Measurements from ENCODE around the gene OBP2A. TPM values are rescaled to one million over a fixed set of nuclear protein-coding genes. Genes with fewer than 3 reads are reported as not detected.

OBP2A gene
- total RNA-seq, 1 donor from 2014 or later: not detected

DNA sequence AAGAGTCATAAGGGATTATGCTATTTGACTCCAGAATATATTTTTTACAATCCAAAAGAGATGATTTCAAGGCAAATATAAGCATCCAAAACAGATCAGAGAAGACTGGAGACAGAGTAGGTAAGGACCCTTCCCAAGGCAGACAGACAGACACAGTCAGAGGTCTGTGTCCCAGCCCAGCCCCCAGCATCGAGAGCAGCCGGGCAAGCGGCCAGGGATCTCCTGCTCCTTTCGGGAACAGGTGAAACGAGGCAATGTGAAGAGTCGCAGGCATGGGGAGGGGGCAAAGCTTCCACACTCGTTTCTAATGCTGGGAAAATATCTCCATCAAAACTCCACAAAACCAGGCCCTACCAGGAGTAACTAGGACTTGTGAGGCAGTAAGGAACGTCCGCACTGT lies 21.4 kb downstream of the OBP2A start:
- H3K27ac Mint-ChIP-seq (ENCODE audit: unreplicated experiment): no peak overlapping the region
- no peak for FAIRE-seq
- Histone ChIP-seq H3K27me3 (ENCODE audit: insufficient read depth, low read length) (no peaks in the 10 kb centered on the region), H2AFZ (ENCODE audit: low read depth, low read length) (no peak overlapping the region), H3K27ac (ENCODE audit: low read depth, low read length) (no peak overlapping the region), H3K9me3 (ENCODE audit: insufficient read depth, low read depth, low read length) (peaks cover 5% of the 10 kb centered on the region), H3K79me2 (ENCODE audit: insufficient read depth, low read length) (no peaks in the 10 kb centered on the region), H3K4me1 (ENCODE audit: insufficient read depth, low read length) (no peaks in the 10 kb centered on the region), H3K9ac (ENCODE audit: low read length) (no peak overlapping the region), H3K4me2 (ENCODE audit: low read length) (no peak overlapping the region), H3K36me3 (ENCODE audit: insufficient read depth, low read length) (no peaks in the 10 kb centered on the region), H4K20me1 (ENCODE audit: insufficient read depth, low read length) (no peaks in the 10 kb centered on the region), H3K4me3 (ENCODE audit: insufficient read depth, low read depth, low read length) (no peak overlapping the region)
- peaks cover 18% of the 10 kb centered on the region for H3K9me3 Mint-ChIP-seq (ENCODE audit: unreplicated experiment)
- H3K4me1 Mint-ChIP-seq (ENCODE audit: low read depth, unreplicated experiment): no peaks in the 10 kb centered on the region
- no peak for DNase-seq (ENCODE audit: low read depth)
- H3K27me3 Mint-ChIP-seq (ENCODE audit: low read depth, unreplicated experiment): peaks cover 21% of the 10 kb centered on the region
- TF ChIP-seq EZH2 (IDR thresholded peaks at IDR 0.05; ENCODE audit: insufficient read depth, low read length) (no peak), CTCF (IDR thresholded peaks at IDR 0.05; ENCODE audit: insufficient read depth, low read depth, low read length) (no peak)
- H3K36me3 Mint-ChIP-seq (ENCODE audit: low read depth, unreplicated experiment): no peaks in the 10 kb centered on the region
- no peak overlapping the region for H3K4me3 Mint-ChIP-seq (ENCODE audit: unreplicated experiment)

DNA sequence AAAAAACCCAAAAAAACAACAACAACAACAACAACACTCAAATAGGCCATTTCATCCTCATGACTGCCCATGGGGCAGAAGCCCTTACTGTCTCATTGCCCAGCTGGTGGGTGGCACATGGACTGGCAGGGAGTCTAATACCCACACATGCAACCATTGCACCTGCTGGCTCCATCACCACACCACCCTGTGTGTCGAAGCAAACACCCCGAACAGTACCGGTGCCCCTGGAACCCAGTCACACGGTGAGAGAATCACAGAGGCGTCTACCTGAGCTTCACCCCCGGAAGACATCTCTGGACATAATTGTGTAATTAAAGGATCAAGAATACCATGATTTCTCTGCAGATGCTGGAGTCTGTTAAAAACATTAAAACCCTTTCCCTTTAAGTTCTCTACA lies 22.1 kb downstream of the OBP2A start:
- Histone ChIP-seq H3K79me2 (ENCODE audit: insufficient read depth, low read length) (no peaks in the 10 kb centered on the region), H3K9me3 (ENCODE audit: insufficient read depth, low read depth, low read length) (peaks cover 5% of the 10 kb centered on the region), H3K4me1 (ENCODE audit: insufficient read depth, low read length) (no peaks in the 10 kb centered on the region), H3K36me3 (ENCODE audit: insufficient read depth, low read length) (no peaks in the 10 kb centered on the region), H3K4me3 (ENCODE audit: insufficient read depth, low read depth, low read length) (no peak overlapping the region), H3K27ac (ENCODE audit: low read depth, low read length) (no peak overlapping the region), H4K20me1 (ENCODE audit: insufficient read depth, low read length) (no peaks in the 10 kb centered on the region), H2AFZ (ENCODE audit: low read depth, low read length) (no peak overlapping the region), H3K27me3 (ENCODE audit: insufficient read depth, low read length) (no peaks in the 10 kb centered on the region), H3K9ac (ENCODE audit: low read length) (no peak overlapping the region), H3K4me2 (ENCODE audit: low read length) (no peak overlapping the region)
- peaks cover 18% of the 10 kb centered on the region for H3K9me3 Mint-ChIP-seq (ENCODE audit: unreplicated experiment)
- TF ChIP-seq EZH2 (IDR thresholded peaks at IDR 0.05; ENCODE audit: insufficient read depth, low read length): no peak
- no peak for TF ChIP-seq CTCF (IDR thresholded peaks at IDR 0.05; ENCODE audit: insufficient read depth, low read depth, low read length)
- no peak overlapping the region for H3K27ac Mint-ChIP-seq (ENCODE audit: unreplicated experiment)
- H3K4me3 Mint-ChIP-seq (ENCODE audit: unreplicated experiment): no peak overlapping the region
- peaks cover 21% of the 10 kb centered on the region for H3K27me3 Mint-ChIP-seq (ENCODE audit: low read depth, unreplicated experiment)
- no peak for DNase-seq (ENCODE audit: low read depth)
- no peak for FAIRE-seq
- H3K36me3 Mint-ChIP-seq (ENCODE audit: low read depth, unreplicated experiment): no peaks in the 10 kb centered on the region
- no peaks in the 10 kb centered on the region for H3K4me1 Mint-ChIP-seq (ENCODE audit: low read depth, unreplicated experiment)

- TF ChIP-seq EZH2 (IDR thresholded peaks at IDR 0.05; ENCODE audit: insufficient read depth, low read length) (no peak), CTCF (IDR thresholded peaks at IDR 0.05; ENCODE audit: insufficient read depth, low read depth, low read length) (no peak)
Observed at GRCh38 chr9:135570456-135570855, 24.5 kb downstream of the OBP2A start.

More at GRCh38 chr9:135570456-135570855, 24.5 kb downstream of the OBP2A start:
- Mint-ChIP-seq H3K4me3 (ENCODE audit: unreplicated experiment) (no peak overlapping the region), H3K27ac (ENCODE audit: unreplicated experiment) (no peak overlapping the region), H3K36me3 (ENCODE audit: low read depth, unreplicated experiment) (no peaks in the 10 kb centered on the region), H3K9me3 (ENCODE audit: unreplicated experiment) (peaks cover 16% of the 10 kb centered on the region), H3K4me1 (ENCODE audit: low read depth, unreplicated experiment) (no peaks in the 10 kb centered on the region), H3K27me3 (ENCODE audit: low read depth, unreplicated experiment) (peaks cover 22% of the 10 kb centered on the region)
- no peak overlapping the region for H3K27ac ChIP-seq (ENCODE audit: low read depth, low read length)
- no peaks in the 10 kb centered on the region for H3K27me3 ChIP-seq (ENCODE audit: insufficient read depth, low read length)
- no peak overlapping the region for H3K4me2 ChIP-seq (ENCODE audit: low read length)
- H3K9ac ChIP-seq (ENCODE audit: low read length): no peak overlapping the region
- H3K4me3 ChIP-seq (ENCODE audit: insufficient read depth, low read depth, low read length): no peak overlapping the region
- no peaks in the 10 kb centered on the region for H3K4me1 ChIP-seq (ENCODE audit: insufficient read depth, low read length)
- DNase-seq (ENCODE audit: low read depth) (no peak), FAIRE-seq (no peak)
- no peak overlapping the region for H2AFZ ChIP-seq (ENCODE audit: low read depth, low read length)
- no peaks in the 10 kb centered on the region for H4K20me1 ChIP-seq (ENCODE audit: insufficient read depth, low read length)
- H3K36me3 ChIP-seq (ENCODE audit: insufficient read depth, low read length): no peaks in the 10 kb centered on the region
- no peaks in the 10 kb centered on the region for H3K79me2 ChIP-seq (ENCODE audit: insufficient read depth, low read length)
- H3K9me3 ChIP-seq (ENCODE audit: insufficient read depth, low read depth, low read length): peaks cover 3% of the 10 kb centered on the region
